ENCODE results near the gene TFPI.

Gene TFPI

DNA sequence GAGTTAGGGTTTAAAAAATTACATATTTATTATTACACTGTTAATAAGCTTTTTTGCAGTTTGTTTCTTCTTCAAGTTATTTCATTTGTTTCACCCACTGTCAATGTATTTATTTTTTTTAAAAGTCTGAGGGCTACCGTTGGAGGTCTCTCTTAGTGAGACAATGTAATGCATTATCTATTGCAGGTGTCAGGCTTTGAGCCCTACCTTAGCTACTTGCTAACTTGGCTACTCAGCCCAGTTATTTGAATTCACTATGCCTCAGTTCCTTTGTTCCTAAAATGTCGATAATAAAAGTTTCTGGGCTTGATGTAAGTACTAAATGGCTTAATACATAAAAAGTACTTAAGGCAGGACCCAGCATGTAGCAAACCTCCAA lies 458 bp upstream of the TFPI start:
- no peak for TF ChIP-seq CTCF (IDR thresholded peaks at IDR 0.05; ENCODE audit: low read depth, low read length)
- H3K4me3 ChIP-seq (ENCODE audit: low read depth, low read length) = peak overlapping the region; percentile 91

DNA sequence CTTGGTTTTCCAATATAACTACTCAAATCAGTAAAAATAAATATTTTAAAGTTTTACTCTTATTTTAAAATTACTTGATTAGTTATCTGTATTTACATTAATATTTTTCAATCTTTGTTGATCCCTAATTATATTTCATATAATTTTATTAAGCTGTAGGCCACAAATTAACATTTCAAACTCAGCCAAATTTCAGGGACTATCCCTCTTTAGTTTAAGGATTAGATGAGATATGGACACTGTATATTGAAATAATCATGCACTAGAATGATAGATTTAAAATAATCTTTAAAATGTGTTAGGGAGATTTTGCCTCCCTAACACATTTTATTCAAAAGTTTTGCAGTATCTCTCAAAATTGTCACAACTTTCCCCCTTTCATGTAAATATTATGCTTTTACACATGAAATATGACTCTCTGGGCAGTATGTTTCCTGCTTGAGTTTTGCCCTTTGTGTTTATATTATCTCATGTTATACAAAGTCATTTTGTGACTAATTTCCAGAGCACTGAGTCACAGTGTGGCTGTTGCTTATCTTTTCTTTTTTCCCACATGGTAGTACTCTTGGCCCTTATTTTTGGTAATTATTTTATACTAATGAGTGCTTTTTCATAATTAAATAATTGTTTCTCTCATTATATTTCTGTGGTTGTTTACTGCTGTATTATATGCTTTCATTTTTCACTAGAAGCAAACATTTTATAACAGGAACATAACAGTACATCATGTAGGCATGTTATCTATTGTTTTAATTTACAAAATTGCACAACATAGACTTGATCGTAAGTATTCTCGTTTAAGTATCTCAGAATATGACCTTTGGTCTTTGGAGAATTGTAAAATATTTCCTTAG lies 1.2 kb downstream of the TFPI start:
- TF ChIP-seq CTCF (IDR thresholded peaks at IDR 0.05; ENCODE audit: low read depth, low read length) = no peak
- peak overlapping the region; percentile 91 for H3K4me3 ChIP-seq (ENCODE audit: low read depth, low read length)

GRCh38 chr2:187552381-187552780 lies 1.9 kb downstream of the TFPI start:
- TF ChIP-seq CTCF (IDR thresholded peaks at IDR 0.05; ENCODE audit: low read depth, low read length) = no peak
- peak overlapping the region; percentile 91 for H3K4me3 ChIP-seq (ENCODE audit: low read depth, low read length)

DNA sequence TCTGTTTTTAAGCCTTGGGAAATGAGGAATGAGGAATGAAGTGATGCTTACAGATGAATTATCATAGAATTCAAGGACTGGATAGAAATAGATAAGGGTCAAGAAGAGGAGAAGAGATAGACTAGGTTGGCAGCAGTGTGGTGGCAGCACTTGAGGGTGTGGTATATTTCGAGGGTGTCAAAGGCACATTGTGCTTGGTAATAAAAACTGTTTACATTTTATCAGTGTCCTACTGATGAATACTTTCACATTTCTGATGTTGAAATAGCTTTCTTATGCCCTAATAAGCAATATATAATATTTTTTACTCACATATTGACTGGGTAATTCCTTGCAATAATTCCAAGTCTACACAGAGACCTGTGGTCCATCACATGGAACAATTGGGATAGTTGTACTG lies 3.4 kb downstream of the TFPI start:
- no peak for TF ChIP-seq CTCF (IDR thresholded peaks at IDR 0.05; ENCODE audit: low read depth, low read length)

GRCh38 chr2:187549951-187550555 lies 4.2 kb downstream of the TFPI start:
- TF ChIP-seq CTCF (IDR thresholded peaks at IDR 0.05; ENCODE audit: low read depth, low read length) = no peak
- H3K4me3 ChIP-seq (ENCODE audit: low read depth, low read length) = peak overlapping the region; percentile 91

More for the DNA sequence above, 3.4 kb downstream of the TFPI start:
- H3K4me3 ChIP-seq (ENCODE audit: low read depth, low read length) = peak overlapping the region; percentile 91

- TF ChIP-seq CTCF (IDR thresholded peaks at IDR 0.05; ENCODE audit: low read depth, low read length) = no peak
- no peak overlapping the region; the same call in 1 of the 2 replicates for H3K4me3 ChIP-seq (ENCODE audit: low read depth, low read length)
These were observed 5.0 kb downstream of the TFPI start for GRCh38 chr2:187549193-187549592.

DNA sequence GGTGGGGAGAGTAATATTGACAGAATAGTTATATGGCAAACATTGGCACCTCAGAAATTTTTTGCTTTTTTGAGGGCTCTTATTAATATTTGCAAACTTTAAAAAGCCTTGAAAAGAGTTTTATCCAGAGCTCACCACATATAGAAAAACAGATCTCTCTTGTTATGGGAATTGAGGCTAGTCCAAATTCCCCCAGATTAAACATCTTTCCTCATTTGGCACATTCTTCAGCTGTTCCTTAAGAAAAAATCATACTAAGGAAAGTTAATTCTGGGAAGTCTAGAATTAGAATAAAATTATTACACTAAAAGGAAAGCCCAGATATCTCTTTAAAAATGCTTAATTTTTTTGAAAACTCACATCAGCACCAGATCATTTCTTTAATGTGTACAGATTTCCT lies 5.6 kb downstream of the TFPI start:
- H3K4me3 ChIP-seq (ENCODE audit: low read depth, low read length) = no peak overlapping the region
- TF ChIP-seq CTCF (IDR thresholded peaks at IDR 0.05; ENCODE audit: low read depth, low read length) = no peak

All from WI38 (cell line).